NCI-H187 (cell line): ENCODE data around the gene SNAP29.
"Not testable (repeated sequence)": the region's sequence is repeated elsewhere in the genome, so short reads cannot be mapped to it uniquely, and the experiment has no call there.

Experiments
- DNase-seq, 2 experiments: peaks; one replicate each; lab custom pipeline; 2025; lab: John Stamatoyannopoulos, UW

Gene SNAP29

GRCh38 chr22:20834725-20835124 is 24.1 kb upstream of the SNAP29 start:
- no peak for DNase-seq

GRCh38 chr22:20836987-20837823 is 21.6 kb upstream of the SNAP29 start:
- DNase-seq, result no peak

GRCh38 chr22:20839354-20839753 is 19.5 kb upstream of the SNAP29 start:
- not testable (repeated sequence) for DNase-seq

- DNase-seq, result no peak
Observed at GRCh38 chr22:20839837-20840645, 18.8 kb upstream of the SNAP29 start.

- no peak for DNase-seq
Observed at GRCh38 chr22:20840646-20841371, 18.0 kb upstream of the SNAP29 start.

GRCh38 chr22:20843501-20843900 is 15.3 kb upstream of the SNAP29 start:
- no peak for DNase-seq

- DNase-seq, result no peak
Observed at GRCh38 chr22:20844055-20845037, 14.5 kb upstream of the SNAP29 start.

- DNase-seq, result no peak
Observed at GRCh38 chr22:20847318-20847822, 11.4 kb upstream of the SNAP29 start.

- no peak for DNase-seq
Observed at GRCh38 chr22:20852076-20852475, 6.7 kb upstream of the SNAP29 start.

GRCh38 chr22:20852503-20852902 is 6.3 kb upstream of the SNAP29 start:
- DNase-seq, result no peak

GRCh38 chr22:20853236-20853660 is 5.6 kb upstream of the SNAP29 start:
- no peak for DNase-seq

- no peak for DNase-seq
Observed at GRCh38 chr22:20857247-20857643, 1.6 kb upstream of the SNAP29 start.

- peak; percentile 9 to 39 for DNase-seq
Observed at GRCh38 chr22:20857838-20858614, 781 bp upstream of the SNAP29 start.

- no peak for DNase-seq
Observed at GRCh38 chr22:20859615-20860014, 808 bp downstream of the SNAP29 start.

- no peak for DNase-seq
Observed at GRCh38 chr22:20862540-20862939, 3.7 kb downstream of the SNAP29 start.

GRCh38 chr22:20863366-20863765 is 4.6 kb downstream of the SNAP29 start:
- DNase-seq, result no peak

GRCh38 chr22:20864186-20864908 is 5.5 kb downstream of the SNAP29 start:
- DNase-seq, result no peak

GRCh38 chr22:20865331-20865730 is 6.5 kb downstream of the SNAP29 start:
- no peak for DNase-seq

- no peak for DNase-seq
Observed at GRCh38 chr22:20865875-20866445, 7.2 kb downstream of the SNAP29 start.
